Mucosa of rectum (tissue), 2 donors: ENCODE measurements around the gene CNNM4.
A peak's percentile ranks its signal among the peaks of the same experiment; 100 is the strongest.

ENCODE experiments used
- H3K27ac ChIP-seq, 2 donors: one replicate each; pipeline ENCODE4 v1.7.0; 2013; ENCODE audit warnings: inconsistent platforms in 2 of 2, low read depth in 2 of 2, low read length in 2 of 2
- H3K27me3 ChIP-seq, 2 donors: one replicate each; pipeline ENCODE4 v1.7.0; 2013; ENCODE audit warnings: low read length in 2 of 2; ENCODE audit not compliant: control insufficient read depth in 2 of 2, insufficient read depth in 2 of 2
- H3K36me3 ChIP-seq, 2 donors: one replicate each; pipeline ENCODE4 v1.7.0; 2013; ENCODE audit warnings: low read length in 2 of 2; ENCODE audit not compliant: control insufficient read depth in 2 of 2, insufficient read depth in 2 of 2
- H3K4me1 ChIP-seq, 2 donors: one replicate each; pipeline ENCODE4 v1.7.0; 2013; ENCODE audit warnings: low read length in 2 of 2, mild to moderate bottlenecking in 1 of 2; ENCODE audit not compliant: control insufficient read depth in 2 of 2, insufficient read depth in 2 of 2
- H3K4me3 ChIP-seq, 2 donors: one replicate each; pipeline ENCODE4 v1.7.0; 2013; ENCODE audit warnings: low read length in 2 of 2
- H3K9ac ChIP-seq, 2 donors: one replicate each; pipeline ENCODE4 v1.7.0; 2013; ENCODE audit warnings: low read length in 2 of 2, low read depth in 1 of 2, mild to moderate bottlenecking in 1 of 2
- H3K9me3 ChIP-seq, 2 donors: one replicate each; pipeline ENCODE4 v1.7.0; 2013; ENCODE audit warnings: low read length in 2 of 2; ENCODE audit not compliant: control insufficient read depth in 2 of 2
- donor health status: healthy.
- donor health status: Normal muscosa, but diverticular disease.

The CNNM4 gene

GRCh38 chr2:96828874-96829273 is 68.2 kb downstream of the CNNM4 start:
- Histone ChIP-seq H3K4me1 (peaks cover 0 to 4% of the 10 kb centered on the region in 2 donors), H3K36me3 (peaks cover 73 to 83% of the 10 kb centered on the region in 2 donors), H3K9me3 (no peaks in the 10 kb centered on the region), H3K27me3 (no peaks in the 10 kb centered on the region), H3K9ac (no peak overlapping the region), H3K27ac (no peak overlapping the region), H3K4me3 (no peak overlapping the region)

GRCh38 chr2:96830044-96830562 is 69.4 kb downstream of the CNNM4 start:
- Histone ChIP-seq H3K4me3 (no peak overlapping the region), H3K36me3 (peaks cover 69 to 78% of the 10 kb centered on the region in 2 donors), H3K27ac (no peak overlapping the region)

GRCh38 chr2:96831679-96832078 is 71.0 kb downstream of the CNNM4 start:
- Histone ChIP-seq H3K4me1 (no peaks in the 10 kb centered on the region), H3K36me3 (peaks cover 63% of the 10 kb centered on the region in 2 donors), H3K4me3 (no peak overlapping the region), H3K27me3 (no peaks in the 10 kb centered on the region), H3K27ac (no peak overlapping the region), H3K9ac (no peak overlapping the region), H3K9me3 (no peaks in the 10 kb centered on the region)

More at GRCh38 chr2:96830044-96830562, 69.4 kb downstream of the CNNM4 start:
- Histone ChIP-seq H3K27me3 (no peaks in the 10 kb centered on the region), H3K9me3 (no peaks in the 10 kb centered on the region), H3K4me1 (no peaks in the 10 kb centered on the region), H3K9ac (no peak overlapping the region)

- no peaks in the 10 kb centered on the region for H3K9me3 ChIP-seq
- no peak overlapping the region for H3K9ac ChIP-seq
- H3K27ac ChIP-seq, result no peak overlapping the region
- H3K27me3 ChIP-seq, result no peaks in the 10 kb centered on the region
- H3K36me3 ChIP-seq, result peaks cover 62% of the 10 kb centered on the region in 2 donors
- H3K4me1 ChIP-seq, result no peaks in the 10 kb centered on the region
- H3K4me3 ChIP-seq, result no peak overlapping the region
These were observed 71.7 kb downstream of the CNNM4 start for GRCh38 chr2:96832408-96832753.

- peaks cover 58 to 60% of the 10 kb centered on the region in 2 donors for H3K36me3 ChIP-seq
- no peaks in the 10 kb centered on the region for H3K27me3 ChIP-seq
- H3K9me3 ChIP-seq, result no peaks in the 10 kb centered on the region
- no peak overlapping the region for H3K4me3 ChIP-seq
- no peak overlapping the region for H3K9ac ChIP-seq
- no peak overlapping the region for H3K27ac ChIP-seq
- H3K4me1 ChIP-seq, result no peaks in the 10 kb centered on the region
These were observed 72.2 kb downstream of the CNNM4 start for GRCh38 chr2:96832754-96833507.

- Histone ChIP-seq H3K36me3 (peaks cover 36% of the 10 kb centered on the region in 2 donors), H3K4me3 (no peak overlapping the region), H3K9me3 (no peaks in the 10 kb centered on the region), H3K27ac (no peak overlapping the region), H3K9ac (no peak overlapping the region), H3K27me3 (no peaks in the 10 kb centered on the region), H3K4me1 (peaks cover 6 to 8% of the 10 kb centered on the region in 2 donors)
These were observed 75.1 kb downstream of the CNNM4 start for GRCh38 chr2:96835830-96836229.

GRCh38 chr2:96837575-96837974 is 76.9 kb downstream of the CNNM4 start:
- no peak overlapping the region for H3K9ac ChIP-seq
- H3K36me3 ChIP-seq, result peaks cover 20 to 22% of the 10 kb centered on the region in 2 donors
- peaks cover 6 to 8% of the 10 kb centered on the region in 2 donors for H3K4me1 ChIP-seq
- no peaks in the 10 kb centered on the region for H3K9me3 ChIP-seq
- H3K27me3 ChIP-seq, result no peaks in the 10 kb centered on the region
- no peak overlapping the region for H3K4me3 ChIP-seq
- H3K27ac ChIP-seq, result no peak overlapping the region

GRCh38 chr2:96838345-96839292 is 77.9 kb downstream of the CNNM4 start:
- H3K4me1 ChIP-seq, result peaks cover 6 to 8% of the 10 kb centered on the region in 2 donors
- no peaks in the 10 kb centered on the region for H3K27me3 ChIP-seq
- H3K27ac ChIP-seq, result no peak overlapping the region
- peaks cover 12 to 15% of the 10 kb centered on the region in 2 donors for H3K36me3 ChIP-seq
- no peak overlapping the region for H3K9ac ChIP-seq
- H3K9me3 ChIP-seq, result no peaks in the 10 kb centered on the region
- H3K4me3 ChIP-seq, result no peak overlapping the region

GRCh38 chr2:96839293-96839874 is 78.7 kb downstream of the CNNM4 start:
- Histone ChIP-seq H3K4me3 (peak overlapping the region in 1 of 2 donors; percentile 33), H3K4me1 (peaks cover 6 to 8% of the 10 kb centered on the region in 2 donors), H3K27ac (peak overlapping the region in 1 of 2 donors; percentile 23), H3K27me3 (no peaks in the 10 kb centered on the region), H3K9me3 (no peaks in the 10 kb centered on the region), H3K9ac (no peak overlapping the region), H3K36me3 (peaks cover 12 to 13% of the 10 kb centered on the region in 2 donors)
